KMS-11 (cell line): ENCODE data around the gene C2CD4B.

Source experiments
- H2AFZ ChIP-seq: fragments of 200-600 bp; sonication (generic); 2 replicates; pipeline ENCODE4 v1.6.1; 2016; ENCODE audit warnings: antibody characterized with exemption, mixed run types, low read depth
- H3K27ac ChIP-seq: fragments of 200-600 bp; sonication (generic); 2 replicates; pipeline ENCODE4 v1.6.1; 2016; ENCODE audit warnings: mild to moderate bottlenecking, mixed run types
- H3K27me3 ChIP-seq: fragments of 200-600 bp; sonication (generic); 2 replicates; pipeline ENCODE4 v1.6.1; 2017; ENCODE audit warnings: mild to moderate bottlenecking, low read depth, mixed run types, moderate library complexity; ENCODE audit not compliant: insufficient read depth
- H3K36me3 ChIP-seq: fragments of 200-600 bp; sonication (generic); 2 replicates; pipeline ENCODE4 v1.6.1; 2017; ENCODE audit warnings: mild to moderate bottlenecking, mixed run types; ENCODE audit not compliant: insufficient read depth
- H3K4me1 ChIP-seq: fragments of 200-600 bp; sonication (generic); 2 replicates; pipeline ENCODE4 v1.6.1; 2016; ENCODE audit warnings: mild to moderate bottlenecking, low read depth, mixed run types; ENCODE audit not compliant: poor library complexity, severe bottlenecking
- H3K4me2 ChIP-seq: fragments of 200-600 bp; sonication (generic); 2 replicates; pipeline ENCODE4 v1.7.0; 2016; ENCODE audit warnings: mild to moderate bottlenecking, mixed run types
- H3K4me3 ChIP-seq: fragments of 200-600 bp; sonication (generic); IDR thresholded peaks from 2 replicates; pipeline ENCODE4 v1.6.1; 2017; ENCODE audit warnings: low read depth, low read length, mixed read lengths; ENCODE audit not compliant: insufficient read depth
- H3K79me2 ChIP-seq: fragments of 200-600 bp; sonication (generic); 2 replicates; pipeline ENCODE4 v1.6.1; 2016; ENCODE audit warnings: low read depth, mixed run types; ENCODE audit not compliant: insufficient read depth
- H3K9ac ChIP-seq: fragments of 200-600 bp; sonication (generic); 2 replicates; pipeline ENCODE4 v1.6.1; 2016; ENCODE audit warnings: mild to moderate bottlenecking, mixed run types
- H4K20me1 ChIP-seq: fragments of 200-600 bp; sonication (generic); 2 replicates; pipeline ENCODE4 v1.6.1; 2016; ENCODE audit warnings: mild to moderate bottlenecking, mixed run types; ENCODE audit not compliant: insufficient read depth
- TF ChIP-seq, protein P1 (sequence below): fragments of 200-600 bp; sonication (generic); conservative IDR thresholded peaks from 2 replicates; pipeline ENCODE4 v1.6.1; 2017; ENCODE audit warnings: low read depth, mild to moderate bottlenecking, antibody characterized with exemption, low read length, moderate library complexity, mixed read lengths

Gene C2CD4B

DNA sequence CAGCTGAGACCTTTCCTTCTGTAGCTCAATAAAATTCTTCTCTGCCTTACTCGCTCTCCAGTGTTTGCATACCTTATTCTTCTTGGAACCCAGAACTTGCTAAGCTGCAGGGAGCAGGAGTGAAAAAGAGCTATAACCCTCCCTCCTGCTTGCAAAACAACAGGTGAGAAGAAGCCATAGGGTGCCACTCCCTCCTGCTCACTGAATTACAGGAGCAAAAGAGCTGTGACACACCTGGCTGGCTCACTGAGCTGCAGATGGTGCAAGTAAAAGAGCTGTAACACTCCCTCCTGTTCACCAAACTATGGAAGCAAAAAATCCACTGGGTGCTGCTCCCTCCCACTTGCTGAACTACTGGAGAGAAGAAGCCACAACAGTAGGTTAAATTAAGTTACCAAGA, 44.2 kb upstream of the C2CD4B start:
- Histone ChIP-seq H3K79me2 (no peaks in the 10 kb centered on the region), H3K4me2 (no peak overlapping the region), H4K20me1 (no peaks in the 10 kb centered on the region), H2AFZ (no peak overlapping the region), H3K4me1 (no peaks in the 10 kb centered on the region), H3K4me3 (no peak overlapping the region), H3K27ac (no peak overlapping the region), H3K9ac (no peak overlapping the region), H3K36me3 (no peaks in the 10 kb centered on the region), H3K27me3 (no peaks in the 10 kb centered on the region)
- TF ChIP-seq, protein P1, sequence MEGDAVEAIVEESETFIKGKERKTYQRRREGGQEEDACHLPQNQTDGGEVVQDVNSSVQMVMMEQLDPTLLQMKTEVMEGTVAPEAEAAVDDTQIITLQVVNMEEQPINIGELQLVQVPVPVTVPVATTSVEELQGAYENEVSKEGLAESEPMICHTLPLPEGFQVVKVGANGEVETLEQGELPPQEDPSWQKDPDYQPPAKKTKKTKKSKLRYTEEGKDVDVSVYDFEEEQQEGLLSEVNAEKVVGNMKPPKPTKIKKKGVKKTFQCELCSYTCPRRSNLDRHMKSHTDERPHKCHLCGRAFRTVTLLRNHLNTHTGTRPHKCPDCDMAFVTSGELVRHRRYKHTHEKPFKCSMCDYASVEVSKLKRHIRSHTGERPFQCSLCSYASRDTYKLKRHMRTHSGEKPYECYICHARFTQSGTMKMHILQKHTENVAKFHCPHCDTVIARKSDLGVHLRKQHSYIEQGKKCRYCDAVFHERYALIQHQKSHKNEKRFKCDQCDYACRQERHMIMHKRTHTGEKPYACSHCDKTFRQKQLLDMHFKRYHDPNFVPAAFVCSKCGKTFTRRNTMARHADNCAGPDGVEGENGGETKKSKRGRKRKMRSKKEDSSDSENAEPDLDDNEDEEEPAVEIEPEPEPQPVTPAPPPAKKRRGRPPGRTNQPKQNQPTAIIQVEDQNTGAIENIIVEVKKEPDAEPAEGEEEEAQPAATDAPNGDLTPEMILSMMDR: no peak

- no peak overlapping the region for H3K27ac ChIP-seq
- H3K27me3 ChIP-seq: no peaks in the 10 kb centered on the region
- no peak overlapping the region for H3K4me2 ChIP-seq
- H3K4me1 ChIP-seq: no peaks in the 10 kb centered on the region
- TF ChIP-seq, protein P1: no peak
- no peaks in the 10 kb centered on the region for H4K20me1 ChIP-seq
- no peaks in the 10 kb centered on the region for H3K79me2 ChIP-seq
- no peaks in the 10 kb centered on the region for H3K36me3 ChIP-seq
- no peak overlapping the region for H3K9ac ChIP-seq
- no peak overlapping the region for H3K4me3 ChIP-seq
- H2AFZ ChIP-seq: no peak overlapping the region
Observed at GRCh38 chr15:62208884-62209283, 43.8 kb upstream of the C2CD4B start.

- TF ChIP-seq, protein P1: no peak
Observed at GRCh38 chr15:62208367-62208766, 43.3 kb upstream of the C2CD4B start.

GRCh38 chr15:62190675-62191074, 25.6 kb upstream of the C2CD4B start:
- Histone ChIP-seq H3K36me3 (no peaks in the 10 kb centered on the region), H3K27me3 (no peaks in the 10 kb centered on the region), H3K27ac (no peak overlapping the region), H3K4me3 (no peak overlapping the region), H3K9ac (no peak overlapping the region), H2AFZ (no peak overlapping the region), H4K20me1 (no peaks in the 10 kb centered on the region), H3K4me1 (no peaks in the 10 kb centered on the region), H3K79me2 (no peaks in the 10 kb centered on the region), H3K4me2 (no peak overlapping the region)
- TF ChIP-seq, protein P1: no peak

More at GRCh38 chr15:62208367-62208766, 43.3 kb upstream of the C2CD4B start:
- no peaks in the 10 kb centered on the region for H3K27me3 ChIP-seq
- H3K27ac ChIP-seq: no peak overlapping the region
- H3K4me1 ChIP-seq: no peaks in the 10 kb centered on the region
- no peak overlapping the region for H2AFZ ChIP-seq
- no peaks in the 10 kb centered on the region for H3K79me2 ChIP-seq
- H3K9ac ChIP-seq: no peak overlapping the region
- no peaks in the 10 kb centered on the region for H3K36me3 ChIP-seq
- H3K4me2 ChIP-seq: no peak overlapping the region
- no peaks in the 10 kb centered on the region for H4K20me1 ChIP-seq
- no peak overlapping the region for H3K4me3 ChIP-seq
